B cell (primary cell): ENCODE data around the gene INKA1. TPM values are rescaled to one million over a fixed set of nuclear protein-coding genes. Genes with fewer than 3 reads are reported as not detected.

ENCODE experiments used
- ATAC-seq: fragments of 200-7000 bp; cut with Tn5 transposase; one replicate; pipeline ENCODE4 v1.10.0; 2021; ENCODE audit warnings: low read depth, mild to moderate bottlenecking, moderate number of reproducible peaks, moderate library complexity
- CTCF ChIA-PET: fragments of 350-600 bp; sonication (Branson Sonifier 250); formaldehyde crosslinking; loops from one replicate; lab custom pipeline; 2021; ENCODE audit warnings: antibody characterized with exemption, inconsistent platforms; lab: Charles Lee
- POLR2A ChIA-PET: fragments of 350-600 bp; sonication (Branson Sonifier 250); formaldehyde crosslinking; loops from one replicate; lab custom pipeline; 2021; ENCODE audit warnings: antibody characterized with exemption; lab: Charles Lee
- DNase-seq: peaks from one replicate; pipeline ENCODE4 v3.0.0; 2013
- H2AFZ ChIP-seq: 2 replicates; pipeline ENCODE4 v1.6.1; 2012; ENCODE audit warnings: mild to moderate bottlenecking, low read depth, low read length; ENCODE audit not compliant: insufficient read depth, poor library complexity, severe bottlenecking
- H3K27ac ChIP-seq, 2 donors: 1 replicate in 1 of 2; 2 replicates in 1 of 2; pipeline ENCODE4 v1.5.1; 2012 to 2013; ENCODE audit warnings: low read length in 2 of 2, mild to moderate bottlenecking in 2 of 2, moderate library complexity in 1 of 2
- H3K27me3 ChIP-seq, 4 experiments: fragments of 200-600 bp in 1 of 4; sonication (generic) in 1 of 4; replicated peaks in 1 of 4; 1 replicate in 2 of 4; 2 replicates in 2 of 4; pipeline versions ENCODE4 v1.6.1 to v1.7.0; 2013 to 2016; ENCODE audit warnings: low read length in 3 of 4, mild to moderate bottlenecking in 2 of 4, mixed read lengths in 1 of 4, moderate library complexity in 1 of 4; ENCODE audit not compliant: insufficient read depth in 4 of 4, control insufficient read depth in 3 of 4; ENCODE audit errors: control extremely low read depth in 1 of 4
- H3K36me3 ChIP-seq, 2 experiments: replicated peaks in 1 of 2; 1 replicate in 1 of 2; 2 replicates in 1 of 2; pipeline versions ENCODE4 v1.6.1 to v1.7.1; 2013; ENCODE audit warnings: low read length in 1 of 2; ENCODE audit not compliant: insufficient read depth in 2 of 2, control insufficient read depth in 1 of 2; ENCODE audit errors: control extremely low read depth in 1 of 2, extremely low read depth in 1 of 2
- H3K4me1 ChIP-seq, 2 donors: fragments of 200-600 bp in 1 of 2; sonication (generic) in 1 of 2; 1 replicate in 1 of 2; 2 replicates in 1 of 2; pipeline versions ENCODE4 v1.5.1 to v1.6.1; 2013 to 2017; ENCODE audit warnings: low read length in 2 of 2; ENCODE audit not compliant: control insufficient read depth in 2 of 2, insufficient read depth in 2 of 2
- H3K4me2 ChIP-seq: replicated peaks from 2 replicates; pipeline ENCODE3; 2012; ENCODE audit warnings: mild to moderate bottlenecking, low read depth, low read length; ENCODE audit not compliant: poor library complexity, severe bottlenecking
- H3K4me3 ChIP-seq, 5 experiments: fragments of 200-600 bp in 1 of 5; sonication (generic) in 1 of 5; 1 replicate in 3 of 5; 2 replicates in 2 of 5; pipeline versions ENCODE4 v1.5.1 to v1.7.0; 2011 to 2016; ENCODE audit warnings: low read length in 4 of 5, mild to moderate bottlenecking in 4 of 5, low read depth in 2 of 5, control low read depth in 1 of 5, moderate library complexity in 1 of 5; ENCODE audit not compliant: insufficient read depth in 1 of 5; ENCODE audit errors: control extremely low read depth in 1 of 5, extremely low read depth in 1 of 5
- H3K79me2 ChIP-seq: fragments of 200-600 bp; sonication (generic); one replicate; pipeline ENCODE4 v1.6.0; 2016; ENCODE audit warnings: low read length; ENCODE audit not compliant: control insufficient read depth, insufficient read depth
- H3K9ac ChIP-seq: fragments of 200-600 bp; sonication (generic); 2 replicates; pipeline ENCODE4 v1.6.1; 2017; ENCODE audit warnings: mild to moderate bottlenecking, low read length, moderate library complexity
- H3K9me3 ChIP-seq, 3 donors: one replicate each; pipeline versions ENCODE4 v1.6.1 to v1.7.1; 2013; ENCODE audit warnings: low read length in 2 of 3; ENCODE audit not compliant: control insufficient read depth in 2 of 3, insufficient read depth in 1 of 3; ENCODE audit errors: control extremely low read depth in 1 of 3
- H4K20me1 ChIP-seq: 2 replicates; pipeline ENCODE4 v1.6.0; 2012; ENCODE audit warnings: mild to moderate bottlenecking, low read length; ENCODE audit not compliant: insufficient read depth, control insufficient read depth, poor library complexity, severe bottlenecking
- H3K27ac Mint-ChIP-seq: one replicate; pipeline ENCODE4 v1.8.0; 2021; ENCODE audit warnings: mixed read lengths
- H3K27me3 Mint-ChIP-seq: one replicate; pipeline ENCODE4 v1.8.0; 2021; ENCODE audit warnings: mixed read lengths
- H3K4me1 Mint-ChIP-seq: one replicate; pipeline ENCODE4 v1.8.0; 2021; ENCODE audit warnings: mixed read lengths
- H3K4me3 Mint-ChIP-seq: one replicate; pipeline ENCODE4 v1.8.0; 2021; ENCODE audit warnings: mixed read lengths
- H3K9me3 Mint-ChIP-seq: one replicate; pipeline ENCODE4 v1.8.0; 2022; ENCODE audit warnings: mixed read lengths; ENCODE audit not compliant: insufficient read depth
- CTCF ChIP-seq: fragments of 200-600 bp; IDR thresholded peaks from one replicate; pipeline ENCODE4 v1.8.0; 2022; ENCODE audit warnings: antibody characterized with exemption, mild to moderate bottlenecking
- EZH2 ChIP-seq: IDR thresholded peaks from 2 replicates; pipeline ENCODE4 v1.6.1; 2012; ENCODE audit warnings: borderline replicate concordance, low read depth, mild to moderate bottlenecking, moderate library complexity, low read length; ENCODE audit not compliant: insufficient read depth, poor library complexity, severe bottlenecking
- WGBS: methylation state at CpG from one replicate; pipeline ENCODE4 v1.1.5; 2013; ENCODE audit warnings: missing lambda C conversion rate; ENCODE audit not compliant: insufficient coverage; 5-methylcytosine and 5-hydroxymethylcytosine counted together
- intact Hi-C: fragments of 100-400 bp; cut with micrococcal nuclease; formaldehyde crosslinking; loops from one replicate; pipeline ENCODE4 v1.10.0; 2022
- polyA plus RNA-seq: library from polyadenylated mRNA; depleted of rRNA; stranded (reverse); fragments of >200 nt; gene quantifications from 2 replicates; pipeline ENCODE4 v1.2.3, GENCODE V29; 2012
- total RNA-seq, 2 donors: library from RNA; stranded (reverse); fragments of 120-200 nt in 1 of 2; gene quantifications; 1 replicate in 1 of 2; 2 replicates in 1 of 2; pipeline versions ENCODE4 v1.2.3 to v1.2.4, GENCODE V29; 2013 to 2022

INKA1 gene
- total and polyA plus RNA-seq, 2 donors (not counting 1 experiment from before 2014, with no cell fraction given), result 24.0 to 28.2 TPM

- Mint-ChIP-seq H3K27ac (no peak overlapping the region), H3K4me1 (peaks cover 32% of the 10 kb centered on the region), H3K27me3 (no peaks in the 10 kb centered on the region), H3K9me3 (no peaks in the 10 kb centered on the region), H3K4me3 (no peak overlapping the region)
- Histone ChIP-seq H3K27me3 (no peaks in the 10 kb centered on the region), H3K9me3 (no peaks in the 10 kb centered on the region), H2AFZ (no peak overlapping the region), H4K20me1 (peaks cover 75% of the 10 kb centered on the region), H3K4me2 (no peak overlapping the region), H3K79me2 (peaks cover 96% of the 10 kb centered on the region), H3K4me1 (peaks cover 0 to 4% of the 10 kb centered on the region in 2 donors), H3K27ac (no peak overlapping the region), H3K9ac (no peak overlapping the region), H3K36me3 (peaks cover 6 to 9% of the 10 kb centered on the region in 2 experiments), H3K4me3 (no peak overlapping the region)
- ChIA-PET CTCF (no interaction called here), POLR2A (interaction anchor here (0.6 to 0.7 kb wide), 2 partner anchors 176 to 1117 kb away, joined by 3 read pairs; no protein-coding TSS in a partner anchor)
- WGBS, result 100% methylated on average over 1 of the region's 1 CpG
- no peak for ATAC-seq
- intact Hi-C loops, result no loop called here
- DNase-seq, result no peak
- TF ChIP-seq CTCF (no peak), EZH2 (no peak)
Observed at GRCh38 chr3:49754536-49754935, 48.5 kb upstream of the INKA1 start.

GRCh38 chr3:49756036-49756435, 47.0 kb upstream of the INKA1 start:
- H3K27me3 ChIP-seq, result no peaks in the 10 kb centered on the region
- no peaks in the 10 kb centered on the region for H3K9me3 ChIP-seq
- ATAC-seq (no peak), DNase-seq (no peak)
- H3K79me2 ChIP-seq, result peaks cover 98% of the 10 kb centered on the region
- no peak overlapping the region for H3K4me3 ChIP-seq
- ChIA-PET POLR2A (no interaction called here), CTCF (no interaction called here)
- no peak overlapping the region for H3K27ac ChIP-seq
- peaks cover 0 to 4% of the 10 kb centered on the region in 2 donors for H3K4me1 ChIP-seq
- H3K9ac ChIP-seq, result no peak overlapping the region
- H3K9me3 Mint-ChIP-seq, result no peaks in the 10 kb centered on the region
- H3K4me1 Mint-ChIP-seq, result peaks cover 32% of the 10 kb centered on the region
- H4K20me1 ChIP-seq, result peaks cover 82% of the 10 kb centered on the region
- H3K36me3 ChIP-seq, result peaks cover 8 to 15% of the 10 kb centered on the region in 2 experiments
- H3K27me3 Mint-ChIP-seq, result no peaks in the 10 kb centered on the region
- intact Hi-C loops, result no loop called here
- no peak overlapping the region for H3K4me2 ChIP-seq
- no peak overlapping the region for H3K27ac Mint-ChIP-seq
- no CpG with 5 or more reads among the region's 1 CpG for WGBS
- no peak overlapping the region for H2AFZ ChIP-seq
- no peak overlapping the region for H3K4me3 Mint-ChIP-seq
- TF ChIP-seq EZH2, result no peak
- TF ChIP-seq CTCF, result no peak
